HEK293 (cell line): Measurements from ENCODE around the gene ZNF311.

Source experiments
- CTCF ChIA-PET: fragments of 350-600 bp; formaldehyde crosslinking; extraction: SDS; loops from one replicate; lab custom pipeline; 2021; ENCODE audit warnings: antibody characterized with exemption; lab: Yijun Ruan, JAX
- POLR2A ChIA-PET: fragments of 300-600 bp; formaldehyde crosslinking; extraction: SDS; loops from one replicate; lab custom pipeline; 2020; ENCODE audit warnings: antibody characterized with exemption, inconsistent platforms; lab: Yijun Ruan, JAX
- H3K27ac ChIP-seq: fragments of 200-500 bp; sonication (Bioruptor generic); 2 replicates; pipeline ENCODE4 v1.5.1; 2014; ENCODE audit warnings: low read depth, low read length, control low read depth, inconsistent platforms; ENCODE audit errors: extremely low read depth
- H3K36me3 ChIP-seq, 2 experiments: fragments of 200-500 bp in 1 of 2; sonication (Bioruptor generic) in 1 of 2; 1 replicate in 1 of 2; 2 replicates in 1 of 2; pipeline ENCODE4 v1.5.1; 2014 to 2017; ENCODE audit warnings: inconsistent platforms in 2 of 2, low read length in 2 of 2; ENCODE audit not compliant: control insufficient read depth in 2 of 2, insufficient read depth in 1 of 2
- H3K4me1 ChIP-seq: fragments of 200-500 bp; sonication (Bioruptor generic); 2 replicates; pipeline ENCODE4 v1.5.1; 2014; ENCODE audit warnings: mild to moderate bottlenecking, low read length, inconsistent platforms; ENCODE audit not compliant: control insufficient read depth, insufficient read depth
- H3K4me3 ChIP-seq: 2 replicates; pipeline ENCODE4 v1.5.1; 2011; ENCODE audit warnings: low read depth, mild to moderate bottlenecking, control low read depth, low read length, moderate library complexity
- H3K9me3 ChIP-seq: fragments of 200-500 bp; sonication (Bioruptor generic); 2 replicates; pipeline ENCODE4 v1.5.1; 2014; ENCODE audit warnings: low read depth, low read length, inconsistent platforms; ENCODE audit not compliant: control insufficient read depth, insufficient read depth
- HOXD13 ChIP-seq: sonication (generic); formaldehyde crosslinking; IDR thresholded peaks from 2 replicates; pipeline ENCODE4 v1.8.0; 2022; ENCODE audit warnings: missing genetic modification reagents, borderline replicate concordance
- IKZF3 ChIP-seq: fragments of 450-650 bp; IDR thresholded peaks from 2 replicates; pipeline ENCODE4 v1.5.0; 2018; ENCODE audit warnings: missing biosample characterization, mild to moderate bottlenecking, missing genetic modification characterization, moderate library complexity
- SCRT1 ChIP-seq: fragments of 450-650 bp; formaldehyde crosslinking; IDR thresholded peaks from 2 replicates; pipeline ENCODE4 v1.5.1; 2016; ENCODE audit warnings: missing biosample characterization, missing genetic modification characterization, borderline replicate concordance
- ZBTB20 ChIP-seq: fragments of 450-650 bp; formaldehyde crosslinking; IDR thresholded peaks from 2 replicates; pipeline ENCODE4 v1.5.1; 2016; ENCODE audit warnings: missing biosample characterization, missing genetic modification characterization
- ZBTB8A ChIP-seq: fragments of 450-650 bp; formaldehyde crosslinking; IDR thresholded peaks from 2 replicates; pipeline ENCODE4 v1.5.1; 2016; ENCODE audit warnings: missing biosample characterization, missing genetic modification characterization
- ZNF121 ChIP-seq: fragments of 450-650 bp; formaldehyde crosslinking; IDR thresholded peaks from 2 replicates; pipeline ENCODE4 v1.5.1; 2016; ENCODE audit warnings: missing biosample characterization, missing genetic modification characterization
- ZNF292 ChIP-seq: fragments of 450-650 bp; formaldehyde crosslinking; IDR thresholded peaks from 2 replicates; pipeline ENCODE4 v1.5.1; 2016; ENCODE audit warnings: low read depth, missing biosample characterization, missing genetic modification characterization, borderline replicate concordance
- ZNF335 ChIP-seq: fragments of 450-650 bp; formaldehyde crosslinking; conservative IDR thresholded peaks from 2 replicates; pipeline ENCODE4 v1.5.1; 2016; ENCODE audit warnings: missing biosample characterization, missing genetic modification characterization
- ZNF544 ChIP-seq: fragments of 450-650 bp; formaldehyde crosslinking; IDR thresholded peaks from 2 replicates; pipeline ENCODE4 v1.5.0; 2017; ENCODE audit warnings: missing biosample characterization, missing genetic modification characterization
- ZSCAN16 ChIP-seq: fragments of 450-650 bp; formaldehyde crosslinking; IDR thresholded peaks from 2 replicates; pipeline ENCODE4 v1.5.1; 2016; ENCODE audit warnings: missing biosample characterization, missing genetic modification characterization
- ZXDB ChIP-seq: fragments of 450-650 bp; formaldehyde crosslinking; IDR thresholded peaks from 2 replicates; pipeline ENCODE4 v1.5.1; 2016; ENCODE audit warnings: missing biosample characterization, missing genetic modification characterization
- TF ChIP-seq, protein P1 (sequence below): fragments of 450-650 bp; formaldehyde crosslinking; IDR thresholded peaks from 2 replicates; pipeline ENCODE4 v1.5.1; 2016; ENCODE audit warnings: missing biosample characterization, missing genetic modification characterization
- TF ChIP-seq, protein P2 (sequence below): fragments of 450-650 bp; formaldehyde crosslinking; IDR thresholded peaks from 2 replicates; pipeline ENCODE4 v1.5.1; 2016; ENCODE audit warnings: missing biosample characterization, missing genetic modification characterization
- TF ChIP-seq, protein P3 (sequence below): fragments of 450-650 bp; formaldehyde crosslinking; IDR thresholded peaks from 2 replicates; pipeline ENCODE4 v1.5.1; 2016; ENCODE audit warnings: missing biosample characterization, missing genetic modification characterization, low read depth
- TF ChIP-seq, protein P4 (sequence below): fragments of 450-650 bp; formaldehyde crosslinking; IDR thresholded peaks from 2 replicates; pipeline ENCODE4 v1.5.1; 2016; ENCODE audit warnings: missing biosample characterization, missing genetic modification characterization
- TF ChIP-seq, protein P5 (sequence below): fragments of 450-650 bp; formaldehyde crosslinking; IDR thresholded peaks from 2 replicates; pipeline ENCODE4 v1.5.1; 2017; ENCODE audit warnings: missing biosample characterization, missing genetic modification characterization
- TF ChIP-seq, protein P6 (sequence below): fragments of 450-650 bp; formaldehyde crosslinking; IDR thresholded peaks from 2 replicates; pipeline ENCODE4 v1.5.1; 2016; ENCODE audit warnings: missing biosample characterization, missing genetic modification characterization

ZNF311 gene

DNA sequence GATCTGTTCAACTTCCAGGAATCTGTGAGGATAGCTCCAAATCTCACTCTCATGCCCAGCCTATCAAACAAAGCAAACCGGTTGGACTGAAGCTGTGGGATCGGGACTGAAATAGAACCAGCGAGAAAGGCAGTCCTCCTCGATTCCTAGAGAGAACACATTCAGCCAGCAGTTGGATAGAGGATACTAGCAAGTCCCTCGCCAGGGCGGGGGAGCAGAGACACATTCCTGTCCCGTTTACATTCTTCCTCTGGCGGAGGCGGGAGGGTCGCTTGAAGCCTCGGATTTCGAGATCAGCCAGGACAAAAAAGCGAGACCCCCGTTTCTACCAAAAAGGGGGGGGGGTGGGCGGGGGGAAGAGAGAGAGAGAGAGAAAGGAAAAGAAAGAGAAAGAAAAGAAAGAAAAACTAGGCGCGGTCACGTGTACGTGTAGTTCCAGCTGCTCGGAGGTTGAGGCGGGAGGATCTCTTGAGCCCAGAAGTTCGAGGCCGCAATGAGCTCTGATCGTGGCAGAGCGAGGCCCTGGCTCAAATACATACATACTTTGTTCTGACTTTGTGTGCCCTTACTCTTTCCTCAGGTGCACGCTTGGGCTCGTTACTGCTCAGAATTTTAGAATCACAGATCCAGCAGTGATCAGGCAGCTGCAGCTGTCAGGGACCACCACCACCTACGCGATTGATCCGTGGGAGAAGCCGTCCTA, 19.5 kb downstream of the ZNF311 start (continued):
- peak; percentile 22; the same call in 1 of the 2 replicates for TF ChIP-seq ZNF335 (tag by site-specific recombination)
- TF ChIP-seq, protein P1, sequence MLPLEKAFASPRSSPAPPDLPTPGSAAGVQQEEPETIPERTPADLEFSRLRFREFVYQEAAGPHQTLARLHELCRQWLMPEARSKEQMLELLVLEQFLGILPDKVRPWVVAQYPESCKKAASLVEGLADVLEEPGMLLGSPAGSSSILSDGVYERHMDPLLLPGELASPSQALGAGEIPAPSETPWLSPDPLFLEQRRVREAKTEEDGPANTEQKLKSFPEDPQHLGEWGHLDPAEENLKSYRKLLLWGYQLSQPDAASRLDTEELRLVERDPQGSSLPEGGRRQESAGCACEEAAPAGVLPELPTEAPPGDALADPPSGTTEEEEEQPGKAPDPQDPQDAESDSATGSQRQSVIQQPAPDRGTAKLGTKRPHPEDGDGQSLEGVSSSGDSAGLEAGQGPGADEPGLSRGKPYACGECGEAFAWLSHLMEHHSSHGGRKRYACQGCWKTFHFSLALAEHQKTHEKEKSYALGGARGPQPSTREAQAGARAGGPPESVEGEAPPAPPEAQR, result no peak
- TF ChIP-seq, protein P2, sequence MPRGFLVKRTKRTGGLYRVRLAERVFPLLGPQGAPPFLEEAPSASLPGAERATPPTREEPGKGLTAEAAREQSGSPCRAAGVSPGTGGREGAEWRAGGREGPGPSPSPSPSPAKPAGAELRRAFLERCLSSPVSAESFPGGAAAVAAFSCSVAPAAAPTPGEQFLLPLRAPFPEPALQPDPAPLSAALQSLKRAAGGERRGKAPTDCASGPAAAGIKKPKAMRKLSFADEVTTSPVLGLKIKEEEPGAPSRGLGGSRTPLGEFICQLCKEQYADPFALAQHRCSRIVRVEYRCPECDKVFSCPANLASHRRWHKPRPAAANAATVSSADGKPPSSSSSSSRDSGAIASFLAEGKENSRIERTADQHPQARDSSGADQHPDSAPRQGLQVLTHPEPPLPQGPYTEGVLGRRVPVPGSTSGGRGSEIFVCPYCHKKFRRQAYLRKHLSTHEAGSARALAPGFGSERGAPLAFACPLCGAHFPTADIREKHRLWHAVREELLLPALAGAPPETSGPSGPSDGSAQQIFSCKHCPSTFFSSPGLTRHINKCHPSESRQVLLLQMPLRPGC (tag by site-specific recombination), result no peak
- TF ChIP-seq ZXDB (tag by site-specific recombination), result peak; percentile 42; the same call in 1 of the 2 replicates
- TF ChIP-seq HOXD13 (CRISPR knock-in tag), result no peak

DNA sequence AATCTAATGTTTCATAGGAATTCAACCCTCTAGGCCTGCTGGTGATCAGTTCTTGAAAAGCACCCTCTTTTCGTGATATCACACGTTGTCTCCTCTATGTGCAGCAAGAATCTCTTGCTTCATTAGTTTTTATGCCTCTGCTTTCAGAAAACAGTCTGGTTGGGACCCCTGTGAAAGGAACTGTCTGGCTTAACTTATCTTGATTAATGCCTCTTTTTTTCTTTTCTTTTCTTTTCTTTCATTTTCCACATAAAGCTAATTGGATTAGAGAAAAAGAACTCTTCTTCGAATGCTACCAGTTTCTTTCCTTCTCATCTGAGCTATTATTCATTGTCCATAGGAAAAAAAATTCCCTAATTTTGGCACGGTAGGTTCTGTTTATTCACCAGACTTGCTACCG, 21.3 kb downstream of the ZNF311 start:
- H3K4me1 ChIP-seq, result peaks cover 5% of the 10 kb centered on the region; the same call in 1 of the 2 replicates
- TF ChIP-seq, protein P3, sequence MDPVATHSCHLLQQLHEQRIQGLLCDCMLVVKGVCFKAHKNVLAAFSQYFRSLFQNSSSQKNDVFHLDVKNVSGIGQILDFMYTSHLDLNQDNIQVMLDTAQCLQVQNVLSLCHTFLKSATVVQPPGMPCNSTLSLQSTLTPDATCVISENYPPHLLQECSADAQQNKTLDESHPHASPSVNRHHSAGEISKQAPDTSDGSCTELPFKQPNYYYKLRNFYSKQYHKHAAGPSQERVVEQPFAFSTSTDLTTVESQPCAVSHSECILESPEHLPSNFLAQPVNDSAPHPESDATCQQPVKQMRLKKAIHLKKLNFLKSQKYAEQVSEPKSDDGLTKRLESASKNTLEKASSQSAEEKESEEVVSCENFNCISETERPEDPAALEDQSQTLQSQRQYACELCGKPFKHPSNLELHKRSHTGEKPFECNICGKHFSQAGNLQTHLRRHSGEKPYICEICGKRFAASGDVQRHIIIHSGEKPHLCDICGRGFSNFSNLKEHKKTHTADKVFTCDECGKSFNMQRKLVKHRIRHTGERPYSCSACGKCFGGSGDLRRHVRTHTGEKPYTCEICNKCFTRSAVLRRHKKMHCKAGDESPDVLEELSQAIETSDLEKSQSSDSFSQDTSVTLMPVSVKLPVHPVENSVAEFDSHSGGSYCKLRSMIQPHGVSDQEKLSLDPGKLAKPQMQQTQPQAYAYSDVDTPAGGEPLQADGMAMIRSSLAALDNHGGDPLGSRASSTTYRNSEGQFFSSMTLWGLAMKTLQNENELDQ (tag by site-specific recombination), result no peak
- TF ChIP-seq ZNF121 (tag by site-specific recombination), result no peak
- no peak for TF ChIP-seq ZNF544 (tag by site-specific recombination)
- TF ChIP-seq ZXDB (tag by site-specific recombination), result no peak
- TF ChIP-seq ZNF292, result no peak
- no peak for TF ChIP-seq ZBTB20 (tag by site-specific recombination)
- TF ChIP-seq SCRT1 (tag by site-specific recombination), result no peak
- POLR2A ChIA-PET, result interaction anchor here (1.4 kb wide), 1 partner anchor 217 kb away, joined by 3 read pairs; no protein-coding TSS in a partner anchor
- no peak overlapping the region for H3K27ac ChIP-seq
- no peaks in the 10 kb centered on the region for H3K36me3 ChIP-seq
- H3K9me3 ChIP-seq, result no peaks in the 10 kb centered on the region
- no peak overlapping the region for H3K4me3 ChIP-seq
- CTCF ChIA-PET, result interaction anchor here (0.7 to 3.3 kb wide), 5 partner anchors 17 to 252 kb away, joined by 3 to 19 read pairs (median 4); no protein-coding TSS in a partner anchor

DNA sequence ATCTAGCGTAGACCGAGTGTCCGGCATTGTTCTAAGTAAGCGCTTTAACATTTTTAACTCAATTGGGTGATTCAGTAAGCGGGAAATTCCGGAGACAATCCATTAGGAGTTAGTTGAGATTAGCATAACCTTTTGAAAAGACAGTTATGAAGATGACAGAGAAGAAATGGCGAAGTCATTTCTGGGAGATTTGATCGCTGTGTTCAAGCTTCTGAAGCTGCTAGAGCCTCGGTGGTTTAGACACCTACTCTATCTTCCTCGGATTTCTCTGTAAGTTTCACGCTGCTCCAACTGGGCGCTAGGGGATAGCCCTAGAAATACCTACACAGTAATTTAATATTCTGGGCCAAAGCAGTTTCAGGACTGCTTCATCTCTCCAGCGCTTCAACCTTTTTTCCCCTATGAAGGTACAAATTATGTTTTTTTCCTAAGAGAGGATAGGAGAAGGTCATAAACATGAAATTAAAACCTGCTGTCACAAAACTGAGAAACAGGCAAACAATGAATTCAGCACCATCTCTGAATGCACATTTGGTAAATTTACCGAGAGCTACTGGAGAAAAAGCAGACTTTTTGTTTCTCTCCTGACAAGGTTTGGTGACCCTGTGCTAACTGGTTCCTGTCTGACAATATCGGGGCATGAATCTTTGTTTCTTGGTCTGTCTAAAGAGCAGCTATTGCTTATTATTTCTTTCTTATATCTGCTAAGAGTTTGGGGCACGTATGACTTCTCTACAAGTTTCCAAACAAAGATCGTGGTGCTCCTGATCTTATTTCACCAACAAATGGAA, 22.4 kb downstream of the ZNF311 start:
- no peak overlapping the region for H3K27ac ChIP-seq
- 0 out of 2 replicates have a peak, but pooled peaks have one; percentile 6 for TF ChIP-seq IKZF3 (tag by site-specific recombination)
- TF ChIP-seq, protein P4, sequence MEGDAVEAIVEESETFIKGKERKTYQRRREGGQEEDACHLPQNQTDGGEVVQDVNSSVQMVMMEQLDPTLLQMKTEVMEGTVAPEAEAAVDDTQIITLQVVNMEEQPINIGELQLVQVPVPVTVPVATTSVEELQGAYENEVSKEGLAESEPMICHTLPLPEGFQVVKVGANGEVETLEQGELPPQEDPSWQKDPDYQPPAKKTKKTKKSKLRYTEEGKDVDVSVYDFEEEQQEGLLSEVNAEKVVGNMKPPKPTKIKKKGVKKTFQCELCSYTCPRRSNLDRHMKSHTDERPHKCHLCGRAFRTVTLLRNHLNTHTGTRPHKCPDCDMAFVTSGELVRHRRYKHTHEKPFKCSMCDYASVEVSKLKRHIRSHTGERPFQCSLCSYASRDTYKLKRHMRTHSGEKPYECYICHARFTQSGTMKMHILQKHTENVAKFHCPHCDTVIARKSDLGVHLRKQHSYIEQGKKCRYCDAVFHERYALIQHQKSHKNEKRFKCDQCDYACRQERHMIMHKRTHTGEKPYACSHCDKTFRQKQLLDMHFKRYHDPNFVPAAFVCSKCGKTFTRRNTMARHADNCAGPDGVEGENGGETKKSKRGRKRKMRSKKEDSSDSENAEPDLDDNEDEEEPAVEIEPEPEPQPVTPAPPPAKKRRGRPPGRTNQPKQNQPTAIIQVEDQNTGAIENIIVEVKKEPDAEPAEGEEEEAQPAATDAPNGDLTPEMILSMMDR (tag by site-specific recombination), result 0 out of 2 replicates have a peak, but pooled peaks have one; percentile 8
- TF ChIP-seq, protein P5, sequence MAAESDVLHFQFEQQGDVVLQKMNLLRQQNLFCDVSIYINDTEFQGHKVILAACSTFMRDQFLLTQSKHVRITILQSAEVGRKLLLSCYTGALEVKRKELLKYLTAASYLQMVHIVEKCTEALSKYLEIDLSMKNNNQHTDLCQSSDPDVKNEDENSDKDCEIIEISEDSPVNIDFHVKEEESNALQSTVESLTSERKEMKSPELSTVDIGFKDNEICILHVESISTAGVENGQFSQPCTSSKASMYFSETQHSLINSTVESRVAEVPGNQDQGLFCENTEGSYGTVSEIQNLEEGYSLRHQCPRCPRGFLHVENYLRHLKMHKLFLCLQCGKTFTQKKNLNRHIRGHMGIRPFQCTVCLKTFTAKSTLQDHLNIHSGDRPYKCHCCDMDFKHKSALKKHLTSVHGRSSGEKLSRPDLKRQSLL, result peak; percentile 95
- TF ChIP-seq ZSCAN16, result peak; percentile 95
- TF ChIP-seq, protein P6, sequence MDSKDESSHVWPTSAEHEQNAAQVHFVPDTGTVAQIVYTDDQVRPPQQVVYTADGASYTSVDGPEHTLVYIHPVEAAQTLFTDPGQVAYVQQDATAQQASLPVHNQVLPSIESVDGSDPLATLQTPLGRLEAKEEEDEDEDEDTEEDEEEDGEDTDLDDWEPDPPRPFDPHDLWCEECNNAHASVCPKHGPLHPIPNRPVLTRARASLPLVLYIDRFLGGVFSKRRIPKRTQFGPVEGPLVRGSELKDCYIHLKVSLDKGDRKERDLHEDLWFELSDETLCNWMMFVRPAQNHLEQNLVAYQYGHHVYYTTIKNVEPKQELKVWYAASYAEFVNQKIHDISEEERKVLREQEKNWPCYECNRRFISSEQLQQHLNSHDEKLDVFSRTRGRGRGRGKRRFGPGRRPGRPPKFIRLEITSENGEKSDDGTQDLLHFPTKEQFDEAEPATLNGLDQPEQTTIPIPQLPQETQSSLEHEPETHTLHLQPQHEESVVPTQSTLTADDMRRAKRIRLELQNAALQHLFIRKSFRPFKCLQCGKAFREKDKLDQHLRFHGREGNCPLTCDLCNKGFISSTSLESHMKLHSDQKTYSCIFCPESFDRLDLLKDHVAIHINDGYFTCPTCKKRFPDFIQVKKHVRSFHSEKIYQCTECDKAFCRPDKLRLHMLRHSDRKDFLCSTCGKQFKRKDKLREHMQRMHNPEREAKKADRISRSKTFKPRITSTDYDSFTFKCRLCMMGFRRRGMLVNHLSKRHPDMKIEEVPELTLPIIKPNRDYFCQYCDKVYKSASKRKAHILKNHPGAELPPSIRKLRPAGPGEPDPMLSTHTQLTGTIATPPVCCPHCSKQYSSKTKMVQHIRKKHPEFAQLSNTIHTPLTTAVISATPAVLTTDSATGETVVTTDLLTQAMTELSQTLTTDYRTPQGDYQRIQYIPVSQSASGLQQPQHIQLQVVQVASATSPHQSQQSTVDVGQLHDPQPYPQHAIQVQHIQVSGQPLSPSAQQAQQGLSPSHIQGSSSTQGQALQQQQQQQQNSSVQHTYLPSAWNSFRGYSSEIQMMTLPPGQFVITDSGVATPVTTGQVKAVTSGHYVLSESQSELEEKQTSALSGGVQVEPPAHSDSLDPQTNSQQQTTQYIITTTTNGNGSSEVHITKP, result peak; percentile 6; the same call in 1 of the 2 replicates
- peak; percentile 22; the same call in 1 of the 2 replicates for TF ChIP-seq ZNF335 (tag by site-specific recombination)
- peak; percentile 44 for TF ChIP-seq ZBTB8A (tag by site-specific recombination)

More for the DNA sequence above, 22.4 kb downstream of the ZNF311 start:
- ChIA-PET POLR2A (interaction anchor here (1.0 kb wide), 2 partner anchors 35 to 59 kb away, joined by 3 to 5 read pairs; partner anchors contain the start of gene TRIM27), CTCF (interaction anchor here (0.6 to 2.2 kb wide), 7 partner anchors 9 to 249 kb away, joined by 3 to 7 read pairs (median 3); no protein-coding TSS in a partner anchor)
- H3K4me3 ChIP-seq, result peak overlapping the region; percentile 73
- H3K4me1 ChIP-seq, result peaks cover 5% of the 10 kb centered on the region; the same call in 1 of the 2 replicates
- H3K36me3 ChIP-seq, result no peaks in the 10 kb centered on the region
- H3K9me3 ChIP-seq, result no peaks in the 10 kb centered on the region
